Parathyroid adenoma (tissue), 2 donors: ENCODE measurements around the gene ARMC5.
"Not testable (repeated sequence)": the region's sequence is repeated elsewhere in the genome, so short reads cannot be mapped to it uniquely, and the experiment has no call there.

Experiments
- H2AFZ ChIP-seq: fragments of 300-600 bp; sonication (generic); one replicate; pipeline ENCODE4 v1.7.0; 2017; ENCODE audit warnings: antibody characterized with exemption, mild to moderate bottlenecking
- H3K27ac ChIP-seq: fragments of 300-600 bp; sonication (generic); one replicate; pipeline ENCODE4 v1.7.0; 2017
- H3K27me3 ChIP-seq: fragments of 300-600 bp; sonication (generic); one replicate; pipeline ENCODE4 v1.7.0; 2017; ENCODE audit warnings: low read length; ENCODE audit not compliant: control insufficient read depth, insufficient read depth
- H3K36me3 ChIP-seq: fragments of 300-600 bp; sonication (generic); one replicate; pipeline ENCODE4 v1.7.0; 2017; ENCODE audit warnings: low read length; ENCODE audit not compliant: control insufficient read depth, insufficient read depth
- H3K4me1 ChIP-seq: fragments of 300-600 bp; sonication (generic); one replicate; pipeline ENCODE4 v1.7.0; 2017; ENCODE audit warnings: control low read depth
- H3K4me2 ChIP-seq: fragments of 300-600 bp; sonication (generic); one replicate; pipeline ENCODE4 v1.7.0; 2017; ENCODE audit warnings: low read length
- H3K4me3 ChIP-seq: fragments of 300-600 bp; sonication (generic); one replicate; pipeline ENCODE4 v1.7.0; 2017; ENCODE audit warnings: low read depth, low read length
- H3K79me2 ChIP-seq: fragments of 300-600 bp; sonication (generic); one replicate; pipeline ENCODE4 v1.7.0; 2017; ENCODE audit warnings: control low read depth
- H3K9ac ChIP-seq: fragments of 300-600 bp; sonication (generic); one replicate; pipeline ENCODE4 v1.7.0; 2017; ENCODE audit warnings: mild to moderate bottlenecking
- H3K9me3 ChIP-seq: fragments of 300-600 bp; sonication (generic); one replicate; pipeline ENCODE4 v1.7.0; 2017; ENCODE audit warnings: low read length; ENCODE audit not compliant: control insufficient read depth
- TF ChIP-seq, protein P1 (sequence below): fragments of 300-600 bp; sonication (generic); IDR thresholded peaks from one replicate; pipeline ENCODE4 v1.7.0; 2017; ENCODE audit warnings: antibody characterized with exemption, mild to moderate bottlenecking
- donor health status: primary hyperparathyroidism.

Gene ARMC5

GRCh38 chr16:31438414-31438813 lies 20.9 kb upstream of the ARMC5 start:
- TF ChIP-seq, protein P1, sequence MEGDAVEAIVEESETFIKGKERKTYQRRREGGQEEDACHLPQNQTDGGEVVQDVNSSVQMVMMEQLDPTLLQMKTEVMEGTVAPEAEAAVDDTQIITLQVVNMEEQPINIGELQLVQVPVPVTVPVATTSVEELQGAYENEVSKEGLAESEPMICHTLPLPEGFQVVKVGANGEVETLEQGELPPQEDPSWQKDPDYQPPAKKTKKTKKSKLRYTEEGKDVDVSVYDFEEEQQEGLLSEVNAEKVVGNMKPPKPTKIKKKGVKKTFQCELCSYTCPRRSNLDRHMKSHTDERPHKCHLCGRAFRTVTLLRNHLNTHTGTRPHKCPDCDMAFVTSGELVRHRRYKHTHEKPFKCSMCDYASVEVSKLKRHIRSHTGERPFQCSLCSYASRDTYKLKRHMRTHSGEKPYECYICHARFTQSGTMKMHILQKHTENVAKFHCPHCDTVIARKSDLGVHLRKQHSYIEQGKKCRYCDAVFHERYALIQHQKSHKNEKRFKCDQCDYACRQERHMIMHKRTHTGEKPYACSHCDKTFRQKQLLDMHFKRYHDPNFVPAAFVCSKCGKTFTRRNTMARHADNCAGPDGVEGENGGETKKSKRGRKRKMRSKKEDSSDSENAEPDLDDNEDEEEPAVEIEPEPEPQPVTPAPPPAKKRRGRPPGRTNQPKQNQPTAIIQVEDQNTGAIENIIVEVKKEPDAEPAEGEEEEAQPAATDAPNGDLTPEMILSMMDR, result no peak
- Histone ChIP-seq H3K36me3 (no peaks in the 10 kb centered on the region), H3K4me1 (no peaks in the 10 kb centered on the region), H3K4me2 (no peak overlapping the region), H3K79me2 (no peaks in the 10 kb centered on the region), H2AFZ (no peak overlapping the region), H3K9ac (no peak overlapping the region), H3K9me3 (no peaks in the 10 kb centered on the region), H3K27ac (no peak overlapping the region), H3K4me3 (no peak overlapping the region), H3K27me3 (no peaks in the 10 kb centered on the region)

DNA sequence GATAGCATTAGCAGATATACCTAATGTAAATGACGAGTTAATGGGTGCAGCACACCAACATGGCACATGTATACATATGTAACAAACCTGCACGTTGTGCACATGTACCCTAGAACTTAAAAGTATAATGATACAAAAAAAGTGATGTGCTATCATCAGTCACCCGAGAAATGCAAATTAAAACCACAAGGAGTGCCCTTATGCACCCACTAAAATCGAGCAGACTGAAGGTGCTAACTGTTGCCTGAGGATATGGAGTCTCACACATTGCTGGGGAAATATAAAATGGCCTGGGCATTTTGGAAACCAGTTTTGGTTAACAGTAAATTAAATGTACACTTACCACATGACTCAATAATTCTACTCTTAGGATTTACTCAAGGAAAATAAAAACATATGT lies 20.3 kb upstream of the ARMC5 start:
- not testable (repeated sequence) for H3K9ac ChIP-seq, H3K79me2 ChIP-seq, H3K4me1 ChIP-seq, H3K27ac ChIP-seq, H3K27me3 ChIP-seq, H2AFZ ChIP-seq, H3K9me3 ChIP-seq, H3K4me3 ChIP-seq, H3K36me3 ChIP-seq, H3K4me2 ChIP-seq

DNA sequence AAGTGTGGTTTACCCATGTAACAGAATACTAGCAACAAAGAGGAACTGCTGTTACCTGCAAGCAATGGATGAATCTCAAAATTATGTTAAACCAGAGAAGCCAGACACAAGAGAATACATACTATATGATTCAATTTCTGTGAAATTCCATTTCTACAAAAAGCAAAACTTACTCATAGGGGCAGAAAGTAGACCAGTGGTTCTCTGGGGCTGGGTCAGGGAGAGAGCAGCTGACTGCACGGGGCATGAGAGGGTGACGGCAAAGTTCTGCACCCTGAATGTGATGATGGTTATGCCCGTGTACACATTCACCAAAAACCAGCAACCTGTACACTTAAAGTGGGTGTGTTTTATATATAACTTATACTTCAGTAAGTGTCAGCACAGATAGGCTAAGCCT lies 19.8 kb upstream of the ARMC5 start:
- Histone ChIP-seq H3K9me3 (no peaks in the 10 kb centered on the region), H3K4me1 (no peaks in the 10 kb centered on the region), H3K27ac (no peak overlapping the region), H3K79me2 (peaks cover 4% of the 10 kb centered on the region), H3K4me3 (no peak overlapping the region), H3K36me3 (no peaks in the 10 kb centered on the region), H3K9ac (no peak overlapping the region), H3K27me3 (no peaks in the 10 kb centered on the region), H3K4me2 (no peak overlapping the region), H2AFZ (no peak overlapping the region)
- TF ChIP-seq, protein P1, result no peak

GRCh38 chr16:31440516-31441184 lies 18.7 kb upstream of the ARMC5 start:
- H3K36me3 ChIP-seq, result no peaks in the 10 kb centered on the region
- H3K4me3 ChIP-seq, result no peak overlapping the region
- TF ChIP-seq, protein P1, result no peak
- no peak overlapping the region for H2AFZ ChIP-seq
- H3K4me1 ChIP-seq, result no peaks in the 10 kb centered on the region
- H3K79me2 ChIP-seq, result peaks cover 4% of the 10 kb centered on the region
- no peak overlapping the region for H3K27ac ChIP-seq
- no peak overlapping the region for H3K9ac ChIP-seq
- no peaks in the 10 kb centered on the region for H3K27me3 ChIP-seq
- H3K9me3 ChIP-seq, result no peaks in the 10 kb centered on the region
- no peak overlapping the region for H3K4me2 ChIP-seq

GRCh38 chr16:31441956-31442355 lies 17.3 kb upstream of the ARMC5 start:
- H3K9me3 ChIP-seq, result no peaks in the 10 kb centered on the region
- H3K4me1 ChIP-seq, result no peaks in the 10 kb centered on the region
- no peak overlapping the region for H3K9ac ChIP-seq
- H2AFZ ChIP-seq, result peak overlapping the region; percentile 95
- no peaks in the 10 kb centered on the region for H3K27me3 ChIP-seq
- H3K79me2 ChIP-seq, result peaks cover 4% of the 10 kb centered on the region
- no peak overlapping the region for H3K4me2 ChIP-seq
- no peaks in the 10 kb centered on the region for H3K36me3 ChIP-seq
- no peak overlapping the region for H3K4me3 ChIP-seq
- H3K27ac ChIP-seq, result no peak overlapping the region
- TF ChIP-seq, protein P1, result no peak

GRCh38 chr16:31445931-31446330 lies 13.4 kb upstream of the ARMC5 start:
- not testable (repeated sequence) for H3K36me3 ChIP-seq, H3K9ac ChIP-seq, H3K27ac ChIP-seq, H3K4me3 ChIP-seq, H3K27me3 ChIP-seq, H2AFZ ChIP-seq, H3K4me1 ChIP-seq, H3K4me2 ChIP-seq, H3K9me3 ChIP-seq, H3K79me2 ChIP-seq
